Mesothelial cell of epicardium (in vitro differentiated cells): ENCODE data around the gene NOM1. TPM values are rescaled to one million over a fixed set of nuclear protein-coding genes. Genes with fewer than 3 reads are reported as not detected.
"Not testable (repeated sequence)": the region's sequence is repeated elsewhere in the genome, so short reads cannot be mapped to it uniquely, and the experiment has no call there.

ENCODE experiments used
- DNase-seq, 2 experiments: peaks; one replicate each; pipeline ENCODE4 v3.0.0; 2021; ENCODE audit warnings: low spot score in 2 of 2; ENCODE audit not compliant: unreplicated experiment in 2 of 2
- H3K27ac Mint-ChIP-seq: 2 replicates; pipeline ENCODE4 v1.8.0; 2021; ENCODE audit warnings: mixed read lengths
- H3K27me3 Mint-ChIP-seq: 2 replicates; pipeline ENCODE4 v1.8.0; 2021; ENCODE audit warnings: low read depth, mixed read lengths
- H3K36me3 Mint-ChIP-seq: 2 replicates; pipeline ENCODE4 v1.8.0; 2021; ENCODE audit warnings: mixed read lengths
- H3K4me1 Mint-ChIP-seq: 2 replicates; pipeline ENCODE4 v1.8.0; 2021; ENCODE audit warnings: mixed read lengths
- H3K4me3 Mint-ChIP-seq: 2 replicates; pipeline ENCODE4 v1.8.0; 2021; ENCODE audit warnings: mild to moderate bottlenecking, moderate library complexity, mixed read lengths
- H3K9me3 Mint-ChIP-seq: 2 replicates; pipeline ENCODE4 v1.8.0; 2021; ENCODE audit warnings: mixed read lengths
- CTCF ChIP-seq: fragments of 200-600 bp; sonication (generic); IDR thresholded peaks from one replicate; pipeline ENCODE4 v1.5.0; 2021; ENCODE audit warnings: antibody characterized with exemption; ENCODE audit not compliant: unreplicated experiment
- total RNA-seq: library from RNA; stranded (reverse); gene quantifications from 3 replicates; pipeline ENCODE4 v1.2.1, GENCODE V29; 2021

The NOM1 gene
- total RNA-seq, 1 donor from 2014 or later = 29.1 TPM

GRCh38 chr7:156947120-156947843 is 2.2 kb upstream of the NOM1 start:
- no peak for TF ChIP-seq CTCF
- H3K36me3 Mint-ChIP-seq = no peaks in the 10 kb centered on the region
- H3K27me3 Mint-ChIP-seq = peaks cover 40% of the 10 kb centered on the region
- peaks cover 26% of the 10 kb centered on the region for H3K4me1 Mint-ChIP-seq
- DNase-seq = no peak
- H3K9me3 Mint-ChIP-seq = no peaks in the 10 kb centered on the region
- peak overlapping the region; percentile 48 for H3K4me3 Mint-ChIP-seq
- peak overlapping the region; percentile 0 for H3K27ac Mint-ChIP-seq

GRCh38 chr7:156948361-156948760 is 1.2 kb upstream of the NOM1 start:
- Mint-ChIP-seq H3K4me3 (no peak overlapping the region), H3K9me3 (no peaks in the 10 kb centered on the region), H3K27me3 (peaks cover 34% of the 10 kb centered on the region), H3K4me1 (peaks cover 27% of the 10 kb centered on the region), H3K36me3 (peaks cover under 1% of the 10 kb centered on the region), H3K27ac (no peak overlapping the region)
- no peak for DNase-seq
- TF ChIP-seq CTCF = no peak

- TF ChIP-seq CTCF = no peak
- Mint-ChIP-seq H3K4me3 (peak overlapping the region; percentile 91), H3K27ac (peak overlapping the region; percentile 96), H3K36me3 (peaks cover 11% of the 10 kb centered on the region), H3K9me3 (no peaks in the 10 kb centered on the region), H3K4me1 (peaks cover 27% of the 10 kb centered on the region), H3K27me3 (peaks cover 14% of the 10 kb centered on the region)
- no peak for DNase-seq
These were observed 908 bp downstream of the NOM1 start for GRCh38 chr7:156950381-156950858.

GRCh38 chr7:156953215-156953614 is 3.7 kb downstream of the NOM1 start:
- H3K27ac Mint-ChIP-seq, H3K9me3 Mint-ChIP-seq, H3K27me3 Mint-ChIP-seq, DNase-seq, H3K4me3 Mint-ChIP-seq: not testable (repeated sequence)
- peaks cover 19% of the 10 kb centered on the region for H3K36me3 Mint-ChIP-seq
- peaks cover 21% of the 10 kb centered on the region for H3K4me1 Mint-ChIP-seq

- Mint-ChIP-seq H3K27me3 (no peaks in the 10 kb centered on the region), H3K9me3 (no peaks in the 10 kb centered on the region), H3K27ac (no peak overlapping the region), H3K4me1 (peaks cover 21% of the 10 kb centered on the region), H3K36me3 (peaks cover 21% of the 10 kb centered on the region), H3K4me3 (no peak overlapping the region)
- TF ChIP-seq CTCF = no peak
- DNase-seq = no peak
These were observed 5.4 kb downstream of the NOM1 start for GRCh38 chr7:156954941-156955340.

GRCh38 chr7:156956727-156957126 is 7.2 kb downstream of the NOM1 start:
- Mint-ChIP-seq H3K4me1 (peaks cover 6% of the 10 kb centered on the region), H3K36me3 (peaks cover 37% of the 10 kb centered on the region)
- TF ChIP-seq CTCF = no peak

More at GRCh38 chr7:156956727-156957126, 7.2 kb downstream of the NOM1 start:
- Mint-ChIP-seq H3K27ac (no peak overlapping the region), H3K27me3 (no peaks in the 10 kb centered on the region), H3K9me3 (no peaks in the 10 kb centered on the region), H3K4me3 (no peak overlapping the region)
- DNase-seq = no peak
